Endothelial cell of umbilical vein (primary cell): ENCODE data around the gene VPS29. TPM values are rescaled to one million over a fixed set of nuclear protein-coding genes. Genes with fewer than 3 reads are reported as not detected.

Experiments
- BruUV-seq: library from RNA; stranded (reverse); fragments of 400-500 nt; replicated peaks from 2 replicates; lab custom pipeline; 2021; lab: Mats Ljungman, UMichigan
- CTCF ChIA-PET: fragments of 300-600, 350-600 bp; sonication (Branson Sonifier 250); formaldehyde crosslinking; loops from one replicate; lab custom pipeline; 2021; ENCODE audit warnings: antibody characterized with exemption, inconsistent platforms; lab: Charles Lee
- POLR2A ChIA-PET: fragments of 300-600, 350-600 bp; sonication (Branson Sonifier 250); formaldehyde crosslinking; loops from one replicate; lab custom pipeline; 2021; ENCODE audit warnings: antibody characterized with exemption, inconsistent platforms; lab: Charles Lee
- DNase-seq: peaks from one replicate; pipeline ENCODE4 v3.0.0-alpha.2; 2011; ENCODE audit warnings: low read depth, low spot score
- FAIRE-seq: peaks from 2 replicates; lab custom pipeline; 2011; peaks lifted over from hg19 to GRCh38; lab: Jason Lieb, UNC
- H2AFZ ChIP-seq: 2 replicates; pipeline ENCODE4 v1.6.0; 2012; ENCODE audit warnings: low read depth, low read length, control low read depth, inconsistent platforms
- H3K27ac ChIP-seq: 2 replicates; pipeline ENCODE4 v1.5.1; 2011; ENCODE audit warnings: low read depth, mild to moderate bottlenecking, control low read depth, low read length, moderate library complexity; ENCODE audit not compliant: insufficient read depth
- H3K27me3 ChIP-seq, 2 experiments: 2 replicates each; pipeline versions ENCODE4 v1.6.0 to v1.6.1; 2011; ENCODE audit warnings: low read length in 2 of 2, mixed read lengths in 1 of 2; ENCODE audit not compliant: control insufficient read depth in 2 of 2, insufficient read depth in 2 of 2
- H3K36me3 ChIP-seq, 2 experiments: 2 replicates in 1 of 2; 3 replicates in 1 of 2; pipeline ENCODE4 v1.5.1; 2011; ENCODE audit warnings: low read length in 2 of 2, mild to moderate bottlenecking in 1 of 2, moderate library complexity in 1 of 2; ENCODE audit not compliant: control insufficient read depth in 2 of 2, insufficient read depth in 2 of 2; ENCODE audit errors: extremely low read depth in 1 of 2
- H3K4me1 ChIP-seq: 3 replicates; pipeline ENCODE4 v1.5.1; 2011; ENCODE audit warnings: mild to moderate bottlenecking, low read length; ENCODE audit not compliant: control insufficient read depth, insufficient read depth; ENCODE audit errors: extremely low read depth
- H3K4me2 ChIP-seq: 2 replicates; pipeline ENCODE4 v1.6.1; 2011; ENCODE audit warnings: low read length, control low read depth, mixed read lengths; ENCODE audit not compliant: insufficient read depth
- H3K4me3 ChIP-seq, 3 experiments: fragments of 200-600 bp in 1 of 3; sonication (generic), shearing (Covaris generic) in 1 of 3; replicated peaks in 1 of 3; 2 replicates each; pipeline ENCODE4 v1.5.1; 2011 to 2016; ENCODE audit warnings: control low read depth in 3 of 3, low read length in 3 of 3, mild to moderate bottlenecking in 2 of 3, inconsistent platforms in 1 of 3, low read depth in 1 of 3, moderate library complexity in 1 of 3; ENCODE audit not compliant: insufficient read depth in 1 of 3
- H3K79me2 ChIP-seq: 2 replicates; pipeline ENCODE4 v1.6.0; 2012; ENCODE audit warnings: low read length, inconsistent platforms; ENCODE audit not compliant: control insufficient read depth, insufficient read depth
- H3K9ac ChIP-seq: replicated peaks from 2 replicates; pipeline ENCODE3; 2011; ENCODE audit warnings: low read length, control low read depth; ENCODE audit not compliant: insufficient read depth; ENCODE audit errors: extremely low read depth
- H3K9me1 ChIP-seq: replicated peaks from 3 replicates; pipeline ENCODE4 v1.6.0; 2011; ENCODE audit warnings: mild to moderate bottlenecking, low read length; ENCODE audit not compliant: control insufficient read depth, insufficient read depth; ENCODE audit errors: extremely low read depth
- H3K9me3 ChIP-seq: replicated peaks from 2 replicates; pipeline ENCODE4 v1.5.1; 2012; ENCODE audit warnings: low read length, inconsistent platforms; ENCODE audit not compliant: control insufficient read depth, insufficient read depth
- H4K20me1 ChIP-seq: replicated peaks from 2 replicates; pipeline ENCODE3; 2011; ENCODE audit warnings: mild to moderate bottlenecking, low read length; ENCODE audit not compliant: control insufficient read depth, insufficient read depth; ENCODE audit errors: extremely low read depth
- CTCF ChIP-seq, 2 donors: IDR thresholded peaks; 1 replicate in 1 of 2; 2 replicates in 1 of 2; pipeline ENCODE4 v1.5.1; 2011; ENCODE audit warnings: low read length in 2 of 2, mild to moderate bottlenecking in 2 of 2, moderate library complexity in 2 of 2, control low read depth in 1 of 2, inconsistent platforms in 1 of 2, low read depth in 1 of 2; ENCODE audit not compliant: insufficient read depth in 1 of 2; ENCODE audit errors: extremely low read depth in 1 of 2
- EZH2 ChIP-seq: IDR thresholded peaks from 2 replicates; pipeline ENCODE4 v1.6.1; 2012; ENCODE audit warnings: borderline replicate concordance, low read depth, mild to moderate bottlenecking, moderate library complexity, low read length, inconsistent platforms; ENCODE audit not compliant: severe bottlenecking
- GATA2 ChIP-seq: IDR thresholded peaks from 2 replicates; pipeline ENCODE4 v1.7.0; 2011; ENCODE audit warnings: low read depth, mild to moderate bottlenecking, moderate library complexity, mixed read lengths, low read length; ENCODE audit not compliant: insufficient read length, insufficient read depth
- JUN ChIP-seq: IDR thresholded peaks from 2 replicates; pipeline ENCODE4 v1.6.1; 2011; ENCODE audit warnings: borderline replicate concordance, low read depth; ENCODE audit not compliant: insufficient read length, insufficient read depth
- MAX ChIP-seq: IDR thresholded peaks from 2 replicates; pipeline ENCODE4 v1.6.1; 2011; ENCODE audit not compliant: insufficient read depth, insufficient read length
- MYC ChIP-seq: IDR thresholded peaks from one replicate; pipeline ENCODE4 v1.6.1; 2011; ENCODE audit warnings: mild to moderate bottlenecking, low read depth, low read length
- POLR2A ChIP-seq: IDR thresholded peaks from 2 replicates; pipeline ENCODE4 v1.6.1; 2012; ENCODE audit warnings: low read depth, mild to moderate bottlenecking, control low read depth, low read length
- POLR2AphosphoS5 ChIP-seq: IDR thresholded peaks from 2 replicates; pipeline ENCODE4 v1.6.1; 2012; ENCODE audit warnings: low read depth, mild to moderate bottlenecking, control low read depth, low read length, moderate library complexity; ENCODE audit not compliant: insufficient read depth
- dilution Hi-C: fragments of 300-500 bp; cut with MboI; formaldehyde crosslinking; loops from one replicate; pipeline ENCODE4 v1.15.0; 2019; ENCODE audit warnings: low sequenced_read_pairs; ENCODE audit not compliant: extremely low pct_ligation_motif_present
- intact Hi-C: fragments of 100-400 bp; cut with micrococcal nuclease; formaldehyde crosslinking; loops from one replicate; pipeline ENCODE4 v1.10.0; 2022
- polyA plus RNA-seq, 4 experiments: library from polyadenylated mRNA; depleted of rRNA in 3 of 4; stranded (reverse) in 3 of 4; unstranded in 1 of 4; fragments of >200 nt; gene quantifications; 2 replicates each; pipeline versions ENCODE4 v1.2.1 to v1.2.3, GENCODE V29; 2011 to 2012; ENCODE audit warnings: missing spikeins in 1 of 4
- small RNA-seq: library from RNA; depleted of rRNA; stranded (forward); fragments of <200 nt; gene quantifications from one replicate; pipeline ENCODE3, GENCODE V24; 2012; ENCODE audit warnings: low replicate concordance, low read depth; ENCODE audit not compliant: insufficient read depth, insufficient read length
- total RNA-seq: library from RNA; stranded (reverse); gene quantifications from 2 replicates; pipeline ENCODE4 v1.2.3, GENCODE V29; 2021

Gene VPS29
- total and polyA plus RNA-seq, 2 donors (not counting 3 experiments of a cell fraction or from before 2014, with no cell fraction given): 138 to 155 TPM

- Histone ChIP-seq H3K27me3 (no peaks in the 10 kb centered on the region), H3K9me3 (no peaks in the 10 kb centered on the region), H3K36me3 (peaks cover 0 to 13% of the 10 kb centered on the region in 2 experiments), H3K9ac (no peak overlapping the region), H3K9me1 (no peaks in the 10 kb centered on the region), H2AFZ (no peak overlapping the region), H4K20me1 (no peaks in the 10 kb centered on the region), H3K4me3 (no peak overlapping the region), H3K27ac (no peak overlapping the region), H3K79me2 (peaks cover 45% of the 10 kb centered on the region), H3K4me2 (no peak overlapping the region), H3K4me1 (peaks cover 5% of the 10 kb centered on the region)
- TF ChIP-seq MAX (no peak), CTCF (IDR thresholded peaks at IDR 0.05; ENCODE audit: extremely low read depth in 1 of 2, insufficient read depth in 1 of 2, low read depth in 1 of 2, low read length in 2 of 2) (no peak), GATA2 (no peak), MYC (no peak), POLR2AphosphoS5 (no peak), EZH2 (no peak), JUN (no peak), POLR2A (no peak)
- intact Hi-C loops (no loop called here), dilution Hi-C loops (no loop called here)
- CTCF ChIA-PET: interaction anchor here (1.3 to 1.9 kb wide), 2 partner anchors 13 to 156 kb away, joined by 8 read pairs; no protein-coding TSS in a partner anchor
- no peak for FAIRE-seq
- DNase-seq: no peak
- no TSS peak for BruUV-seq
- POLR2A ChIA-PET: no interaction called here
These were observed 57.5 kb downstream of the VPS29 start for GRCh38 chr12:110444455-110444854.

Small RNAs within 50 kb of the gene (small RNA-seq; reads per million reads assigned to genes)
- gene RF00278: not detected

Other genes with a start within 250 kb of the VPS29 start
- gene ATP2A2, start 220.9 kb downstream of the VPS29 start, total RNA-seq: 230 and 239 TPM in 2 replicates
- 94.4 and 102 TPM in 2 replicates for gene ATP2A2, start 220.9 kb downstream of the VPS29 start, polyA plus RNA-seq
- 76.6 and 89.0 TPM in 2 replicates for gene ANAPC7, start 98.4 kb downstream of the VPS29 start, total RNA-seq
- gene ANAPC7, start 98.4 kb downstream of the VPS29 start, polyA plus RNA-seq: 54.2 and 56.0 TPM in 2 replicates
- 304 and 308 TPM in 2 replicates for gene ARPC3, start 51.8 kb downstream of the VPS29 start, total RNA-seq
- gene ARPC3, start 51.8 kb downstream of the VPS29 start, polyA plus RNA-seq: 36.8 and 92.8 TPM in 2 replicates
- gene GPN3, start 33.9 kb downstream of the VPS29 start, total RNA-seq: 25.0 and 29.6 TPM in 2 replicates
- gene GPN3, start 33.9 kb downstream of the VPS29 start, polyA plus RNA-seq: 17.8 and 26.6 TPM in 2 replicates
- 7.9 and 11.7 TPM in 2 replicates for gene FAM216A, start 33.3 kb downstream of the VPS29 start, total RNA-seq
- gene FAM216A, start 33.3 kb downstream of the VPS29 start, polyA plus RNA-seq: 11.6 and 12.4 TPM in 2 replicates
- 0.15 TPM in 1 of 2 replicates, not detected in the other for gene RAD9B, start 220 bp upstream of the VPS29 start, total RNA-seq
- gene RAD9B, start 220 bp upstream of the VPS29 start, polyA plus RNA-seq: 0.08 and 0.11 TPM in 2 replicates
- gene PPTC7, start 81.2 kb upstream of the VPS29 start, total RNA-seq: 15.2 and 17.0 TPM in 2 replicates
- gene PPTC7, start 81.2 kb upstream of the VPS29 start, polyA plus RNA-seq: 6.8 and 8.4 TPM in 2 replicates
- gene TCTN1, start 112.0 kb upstream of the VPS29 start, total RNA-seq: 20.1 and 21.1 TPM in 2 replicates
- gene TCTN1, start 112.0 kb upstream of the VPS29 start, polyA plus RNA-seq: 23.3 and 31.4 TPM in 2 replicates
- gene HVCN1, start 187.0 kb upstream of the VPS29 start, total RNA-seq: 3.7 and 4.8 TPM in 2 replicates
- gene HVCN1, start 187.0 kb upstream of the VPS29 start, polyA plus RNA-seq: 6.3 and 8.4 TPM in 2 replicates
- 139 and 140 TPM in 2 replicates for gene PPP1CC, start 240.8 kb upstream of the VPS29 start, total RNA-seq
- 56.5 and 67.1 TPM in 2 replicates for gene PPP1CC, start 240.8 kb upstream of the VPS29 start, polyA plus RNA-seq